ENCODE results near the gene TM4SF20. TPM values are rescaled to one million over a fixed set of nuclear protein-coding genes. Genes with fewer than 3 reads are reported as not detected.

Gene TM4SF20
- total and polyA plus RNA-seq, 10 of the 15 experiments (the other 5 are each of a cell fraction or from before 2014, with no cell fraction given): 0.04 to 0.07 TPM; not detected in 8

DNA sequence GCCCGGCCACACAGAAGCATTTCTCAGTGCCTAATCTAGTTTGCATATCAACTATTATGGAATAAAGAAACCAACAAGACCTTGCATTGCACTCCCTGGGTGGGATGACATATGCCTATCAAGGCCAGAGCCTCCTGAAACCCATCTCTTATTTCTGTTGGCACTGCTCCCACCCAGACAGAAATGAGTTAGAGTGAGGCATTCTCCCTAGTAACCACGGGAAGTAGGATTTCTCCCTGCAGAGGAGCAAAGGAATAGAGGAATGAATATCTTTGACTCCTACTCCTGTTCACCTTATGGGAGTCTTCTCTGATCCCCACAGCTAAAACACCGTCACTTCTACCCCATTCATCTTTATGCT is 32.9 kb upstream of the TM4SF20 start:
- no peak for TF ChIP-seq PKNOX1 (IDR thresholded peaks at IDR 0.05)
- no peak for TF ChIP-seq MEF2B (IDR thresholded peaks at IDR 0.05; ENCODE audit: partially characterized antibody, poor library complexity, severe bottlenecking)
- TF ChIP-seq ZNF217 (IDR thresholded peaks at IDR 0.05): 0 out of 2 replicates have a peak, but pooled peaks have one; percentile 6
- peak; percentile 36; the same call in 1 of the 2 replicates for TF ChIP-seq LARP7 (IDR thresholded peaks at IDR 0.05)
- TF ChIP-seq NR2F1 (conservative IDR thresholded peaks at IDR 0.05): no peak
- TF ChIP-seq, protein P1, sequence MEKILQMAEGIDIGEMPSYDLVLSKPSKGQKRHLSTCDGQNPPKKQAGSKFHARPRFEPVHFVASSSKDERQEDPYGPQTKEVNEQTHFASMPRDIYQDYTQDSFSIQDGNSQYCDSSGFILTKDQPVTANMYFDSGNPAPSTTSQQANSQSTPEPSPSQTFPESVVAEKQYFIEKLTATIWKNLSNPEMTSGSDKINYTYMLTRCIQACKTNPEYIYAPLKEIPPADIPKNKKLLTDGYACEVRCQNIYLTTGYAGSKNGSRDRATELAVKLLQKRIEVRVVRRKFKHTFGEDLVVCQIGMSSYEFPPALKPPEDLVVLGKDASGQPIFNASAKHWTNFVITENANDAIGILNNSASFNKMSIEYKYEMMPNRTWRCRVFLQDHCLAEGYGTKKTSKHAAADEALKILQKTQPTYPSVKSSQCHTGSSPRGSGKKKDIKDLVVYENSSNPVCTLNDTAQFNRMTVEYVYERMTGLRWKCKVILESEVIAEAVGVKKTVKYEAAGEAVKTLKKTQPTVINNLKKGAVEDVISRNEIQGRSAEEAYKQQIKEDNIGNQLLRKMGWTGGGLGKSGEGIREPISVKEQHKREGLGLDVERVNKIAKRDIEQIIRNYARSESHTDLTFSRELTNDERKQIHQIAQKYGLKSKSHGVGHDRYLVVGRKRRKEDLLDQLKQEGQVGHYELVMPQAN (conservative IDR thresholded peaks at IDR 0.05): no peak
- TF ChIP-seq SMARCA5 (IDR thresholded peaks at IDR 0.05): 0 out of 2 replicates have a peak, but pooled peaks have one; percentile 6
- TF ChIP-seq USF2 (IDR thresholded peaks at IDR 0.05; ENCODE audit: borderline replicate concordance, low read depth, low read length): no peak
- no peak for TF ChIP-seq SRF (IDR thresholded peaks at IDR 0.05; ENCODE audit: low read depth in 2 of 2, low read length in 2 of 2)
- POLR2A ChIA-PET: no interaction called here
- Histone ChIP-seq H3K9ac (ENCODE audit: control insufficient read depth, insufficient read depth, low read length) (no peak overlapping the region), H3K4me3 (no peak overlapping the region), H3K4me2 (ENCODE audit: control insufficient read depth, insufficient read depth) (peak overlapping the region; percentile 58; the same call in 1 of the 2 replicates), H3K27me3 (replicated peaks in 1 of 2; ENCODE audit: control insufficient read depth in 2 of 2, insufficient read depth in 2 of 2, low read length in 1 of 2) (no peaks in the 10 kb centered on the region), H3K36me3 (ENCODE audit: control insufficient read depth in 2 of 2, insufficient read depth in 2 of 2, low read length in 1 of 2) (no peaks in the 10 kb centered on the region), H3K4me1 (ENCODE audit: control insufficient read depth, insufficient read depth, low read length) (peaks cover 34% of the 10 kb centered on the region), H3K27ac (ENCODE audit: control insufficient read depth, insufficient read depth) (peak overlapping the region; percentile 80), H3K79me2 (ENCODE audit: control insufficient read depth, insufficient read depth, low read length) (no peaks in the 10 kb centered on the region), H3K9me3 (replicated peaks; ENCODE audit: control insufficient read depth, insufficient read depth, low read length) (no peaks in the 10 kb centered on the region), H4K20me1 (ENCODE audit: control insufficient read depth, insufficient read depth) (no peaks in the 10 kb centered on the region), H2AFZ (ENCODE audit: control insufficient read depth, low read depth, low read length) (no peak overlapping the region)
- ATAC-seq (no peak), FAIRE-seq (no peak), DNase-seq (ENCODE audit: low read depth, low spot score) (no peak)
- intact Hi-C loops (cut with micrococcal nuclease; ENCODE audit: unreplicated experiment): loop anchor here (1.0 kb wide), 1 partner anchor 51 kb away; no protein-coding TSS in a partner anchor
- CTCF ChIA-PET: interaction anchor here (7.4 kb wide), 1 partner anchor 64 kb away, joined by 127 read pairs; no protein-coding TSS in a partner anchor
- in situ Hi-C loops (cut with MboI): no loop called here
- no TSS peak for BruUV-seq (replicated peaks)
- 80% methylated on average over 3 of the region's 3 CpGs for WGBS (ENCODE audit: insufficient coverage, insufficient replicate concordance, low lambda C conversion rate, missing lambda C conversion rate)
- SMC1A ChIA-PET (ENCODE audit: uncharacterized antibody, unreplicated experiment): interaction anchor here (1.1 to 13.3 kb wide), 5 partner anchors 38 to 68 kb away, joined by 5 to 191 read pairs (median 9); no protein-coding TSS in a partner anchor
- RAD21 ChIA-PET (ENCODE audit: unreplicated experiment): interaction anchor here (0.6 to 2.8 kb wide), 6 partner anchors 48 to 354 kb away, joined by 3 to 16 read pairs (median 10); no protein-coding TSS in a partner anchor

All from GM12878 (cell line).